ENCODE results near the gene CNTNAP5.

Gene CNTNAP5

DNA sequence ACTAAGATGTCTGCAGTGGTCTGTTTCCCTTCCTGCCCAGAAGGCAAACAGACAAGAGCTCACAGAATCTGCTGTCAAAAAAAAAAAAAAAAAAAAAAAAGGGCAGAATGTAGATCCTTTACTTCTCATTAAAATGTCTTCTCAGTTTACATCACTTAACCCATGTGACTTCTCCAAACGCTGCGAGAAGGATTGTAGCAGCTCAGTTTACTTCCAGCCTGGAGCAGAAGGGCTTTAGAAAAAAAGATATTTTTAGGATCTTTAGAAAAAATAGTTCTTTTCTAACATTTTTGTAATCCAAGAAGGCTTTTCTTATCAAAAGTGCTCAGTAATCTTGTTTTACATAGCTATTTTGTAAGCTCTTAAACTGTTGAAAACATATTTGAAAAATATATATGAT lies 425.4 kb downstream of the CNTNAP5 start:
- TF ChIP-seq, protein P1, sequence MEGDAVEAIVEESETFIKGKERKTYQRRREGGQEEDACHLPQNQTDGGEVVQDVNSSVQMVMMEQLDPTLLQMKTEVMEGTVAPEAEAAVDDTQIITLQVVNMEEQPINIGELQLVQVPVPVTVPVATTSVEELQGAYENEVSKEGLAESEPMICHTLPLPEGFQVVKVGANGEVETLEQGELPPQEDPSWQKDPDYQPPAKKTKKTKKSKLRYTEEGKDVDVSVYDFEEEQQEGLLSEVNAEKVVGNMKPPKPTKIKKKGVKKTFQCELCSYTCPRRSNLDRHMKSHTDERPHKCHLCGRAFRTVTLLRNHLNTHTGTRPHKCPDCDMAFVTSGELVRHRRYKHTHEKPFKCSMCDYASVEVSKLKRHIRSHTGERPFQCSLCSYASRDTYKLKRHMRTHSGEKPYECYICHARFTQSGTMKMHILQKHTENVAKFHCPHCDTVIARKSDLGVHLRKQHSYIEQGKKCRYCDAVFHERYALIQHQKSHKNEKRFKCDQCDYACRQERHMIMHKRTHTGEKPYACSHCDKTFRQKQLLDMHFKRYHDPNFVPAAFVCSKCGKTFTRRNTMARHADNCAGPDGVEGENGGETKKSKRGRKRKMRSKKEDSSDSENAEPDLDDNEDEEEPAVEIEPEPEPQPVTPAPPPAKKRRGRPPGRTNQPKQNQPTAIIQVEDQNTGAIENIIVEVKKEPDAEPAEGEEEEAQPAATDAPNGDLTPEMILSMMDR (IDR thresholded peaks at IDR 0.05; ENCODE audit: control extremely low read depth, extremely low read depth, low read depth, missing control alignments): no peak
- CTCF ChIA-PET: interaction anchor here (1.0 kb wide), 1 partner anchor 15 kb away, joined by 5 read pairs; no protein-coding TSS in a partner anchor
- POLR2A ChIA-PET: no interaction called here
- DNase-seq (ENCODE audit: extremely low spot score): no peak

DNA sequence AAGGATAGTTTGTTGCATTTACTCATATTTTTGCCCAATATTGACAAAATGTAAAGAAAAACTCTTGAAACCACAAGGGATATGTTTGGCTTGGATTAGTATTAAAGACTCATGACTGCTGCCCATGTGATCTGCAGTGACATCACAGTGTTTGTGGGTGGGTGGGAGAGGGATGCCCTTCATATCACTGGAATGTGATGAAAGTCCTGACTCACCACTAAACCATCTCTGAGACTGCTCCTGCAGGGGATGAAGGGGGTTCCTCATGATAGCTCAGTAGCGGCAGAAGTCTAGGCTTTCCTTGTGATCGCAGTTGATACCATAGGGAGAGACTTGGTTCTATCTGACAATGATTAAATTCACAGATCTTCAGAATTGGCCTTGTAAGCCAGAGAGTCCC lies 451.2 kb downstream of the CNTNAP5 start:
- ChIA-PET POLR2A (no interaction called here), CTCF (no interaction called here)
- TF ChIP-seq, protein P1 (IDR thresholded peaks at IDR 0.05; ENCODE audit: control extremely low read depth, extremely low read depth, low read depth, missing control alignments): no peak
- no peak for DNase-seq (ENCODE audit: extremely low spot score)

DNA sequence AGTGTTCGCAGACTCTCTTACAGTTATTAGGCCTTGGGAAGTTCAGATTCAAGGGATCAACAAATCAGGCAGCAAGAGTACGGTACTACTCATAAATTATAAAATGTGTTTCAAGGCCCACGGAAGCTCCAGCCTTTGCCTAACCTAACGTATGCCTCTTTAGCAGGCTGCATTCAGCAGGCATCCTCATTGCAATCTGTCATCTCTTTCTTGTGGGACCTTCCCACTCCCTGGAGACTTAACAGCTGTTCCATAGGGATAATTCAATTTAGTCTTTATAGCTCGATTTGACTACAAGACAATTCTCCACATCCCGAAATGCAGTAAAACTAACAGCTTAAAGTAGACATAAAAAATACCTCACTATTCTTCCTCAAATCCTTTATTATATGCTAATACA lies 453.7 kb downstream of the CNTNAP5 start:
- no peak for DNase-seq (ENCODE audit: extremely low spot score)
- TF ChIP-seq, protein P1 (IDR thresholded peaks at IDR 0.05; ENCODE audit: control extremely low read depth, extremely low read depth, low read depth, missing control alignments): no peak
- ChIA-PET POLR2A (no interaction called here), CTCF (interaction anchor here (1.0 to 3.1 kb wide), 2 partner anchors 10 to 35 kb away, joined by 3 to 13 read pairs; no protein-coding TSS in a partner anchor)

DNA sequence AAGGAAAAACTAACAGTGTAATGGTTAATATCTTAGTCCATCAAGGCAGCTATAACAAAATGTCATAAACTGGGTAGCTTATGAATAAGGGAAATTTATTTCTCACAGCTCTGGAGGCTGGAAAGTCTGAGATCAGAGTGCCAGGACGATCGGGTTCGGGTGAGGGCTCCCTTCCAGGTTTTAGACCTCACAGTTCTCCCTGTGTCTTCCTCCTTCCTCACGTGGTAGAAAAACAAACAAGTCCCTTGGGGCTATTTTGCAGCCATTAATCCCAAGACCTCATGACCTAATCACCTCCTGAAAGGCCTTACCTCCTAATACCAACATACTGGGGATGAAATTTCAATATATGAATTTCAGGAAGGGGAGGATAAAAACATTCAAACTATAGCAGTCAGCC lies 455.9 kb downstream of the CNTNAP5 start:
- POLR2A ChIA-PET: no interaction called here
- TF ChIP-seq, protein P1 (IDR thresholded peaks at IDR 0.05; ENCODE audit: control extremely low read depth, extremely low read depth, low read depth, missing control alignments): no peak
- CTCF ChIA-PET: interaction anchor here (1.3 kb wide), 1 partner anchor 16 kb away, joined by 3 read pairs; no protein-coding TSS in a partner anchor
- no peak for DNase-seq (ENCODE audit: extremely low spot score)

DNA sequence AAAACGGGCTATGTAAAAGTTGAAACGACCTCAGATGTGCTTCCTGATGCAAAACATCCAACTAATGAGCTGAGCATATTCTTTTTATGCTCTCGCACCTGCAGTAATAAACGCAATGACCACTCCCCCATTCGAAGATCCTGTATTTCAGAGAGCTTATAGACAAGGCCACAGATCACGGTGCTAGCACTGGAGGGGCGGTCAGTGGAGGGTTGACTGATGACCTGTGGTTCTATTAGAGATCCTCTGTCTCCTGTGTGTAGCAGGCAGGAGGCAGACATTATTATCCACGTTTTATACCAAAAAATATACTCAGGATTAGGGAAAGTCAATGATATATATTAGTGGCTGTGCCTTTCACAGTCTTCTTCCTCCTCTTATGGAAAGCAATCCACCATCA lies 457.0 kb downstream of the CNTNAP5 start:
- ChIA-PET CTCF (no interaction called here), POLR2A (no interaction called here)
- TF ChIP-seq, protein P1 (IDR thresholded peaks at IDR 0.05; ENCODE audit: control extremely low read depth, extremely low read depth, low read depth, missing control alignments): no peak
- DNase-seq (ENCODE audit: extremely low spot score): no peak

DNA sequence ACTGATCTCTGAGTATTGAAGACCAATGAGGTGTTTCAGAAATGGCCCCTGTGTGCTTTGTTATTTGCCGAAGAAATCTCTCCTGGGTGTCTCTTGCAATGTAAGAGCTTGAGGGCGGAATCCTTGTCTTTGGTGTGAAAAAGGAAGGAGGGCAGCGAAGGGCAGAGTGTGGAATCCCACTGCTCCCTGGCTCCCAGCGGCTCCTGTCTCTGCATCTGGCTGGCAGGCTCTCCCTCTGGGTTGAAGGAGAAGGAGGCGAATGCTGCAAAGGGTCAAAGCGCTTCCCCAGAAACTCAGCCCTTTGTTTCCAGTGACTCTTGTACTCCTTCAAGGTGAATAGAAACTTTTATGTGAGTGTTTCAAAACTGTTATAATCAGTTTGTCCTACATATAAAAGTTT lies 457.5 kb downstream of the CNTNAP5 start:
- TF ChIP-seq, protein P1 (IDR thresholded peaks at IDR 0.05; ENCODE audit: control extremely low read depth, extremely low read depth, low read depth, missing control alignments): no peak
- CTCF ChIA-PET: no interaction called here
- DNase-seq (ENCODE audit: extremely low spot score): no peak
- POLR2A ChIA-PET: no interaction called here

DNA sequence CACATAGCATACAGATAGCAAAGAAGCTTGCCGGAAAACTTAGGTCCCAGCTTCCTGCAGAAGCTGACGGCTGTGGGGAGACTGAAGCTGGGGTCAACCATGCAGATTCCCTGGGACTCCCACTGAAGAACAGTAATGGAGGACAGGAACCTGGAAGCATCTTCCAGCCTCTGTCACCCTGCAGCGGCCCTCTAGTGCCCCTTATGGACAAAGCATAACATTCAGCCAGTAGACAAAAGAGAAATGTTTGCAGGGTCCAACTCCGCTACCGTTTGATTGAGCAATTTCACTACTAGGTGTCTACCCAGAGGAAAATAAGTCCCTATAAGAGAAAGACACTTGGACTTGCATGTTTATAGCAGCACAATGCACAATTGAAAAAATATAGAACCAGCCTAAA lies 460.6 kb downstream of the CNTNAP5 start:
- ChIA-PET POLR2A (no interaction called here), CTCF (interaction anchor here (1.4 kb wide), 1 partner anchor 10 kb away, joined by 3 read pairs; no protein-coding TSS in a partner anchor)
- TF ChIP-seq, protein P1 (IDR thresholded peaks at IDR 0.05; ENCODE audit: control extremely low read depth, extremely low read depth, low read depth, missing control alignments): no peak
- no peak for DNase-seq (ENCODE audit: extremely low spot score)

Measured in GM10248 (cell line).